ENCODE results near the gene RCC1.
A peak's percentile ranks its signal among the peaks of the same experiment; 100 is the strongest.
"Not testable (repeated sequence)": the region's sequence is repeated elsewhere in the genome, so short reads cannot be mapped to it uniquely, and the experiment has no call there.

The RCC1 gene

GRCh38 chr1:28510970-28511440, 5.2 kb downstream of the RCC1 start:
- no peak for DNase-seq (ENCODE audit: low read depth in 2 of 2, low spot score in 1 of 2)

DNA sequence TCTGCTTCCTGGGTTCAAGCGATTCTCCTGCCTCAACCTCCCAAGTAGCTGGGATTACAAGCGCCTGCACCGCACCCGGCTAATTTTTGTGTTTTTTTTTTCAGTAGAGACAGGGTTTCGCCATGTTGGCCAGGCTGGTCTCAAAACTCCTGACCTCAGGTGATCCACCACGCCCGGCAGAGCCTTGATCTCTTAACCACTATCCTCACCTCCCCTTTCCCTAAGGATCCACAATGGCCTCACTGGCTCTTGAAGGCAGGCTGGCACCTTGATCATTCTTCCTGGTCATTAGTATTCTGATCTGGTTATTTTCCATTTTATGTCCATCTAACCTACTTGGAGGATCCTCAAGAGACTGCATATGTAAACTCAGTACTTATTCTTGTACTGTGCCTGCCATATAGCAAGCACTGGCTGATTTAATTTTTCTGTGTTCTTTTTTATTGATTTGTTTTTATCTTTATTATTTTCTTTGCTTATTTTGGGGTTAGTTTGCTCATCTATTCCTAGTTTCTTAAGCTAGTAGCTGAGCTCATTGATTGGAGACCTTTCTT, 6.3 kb downstream of the RCC1 start:
- no peak for DNase-seq (ENCODE audit: low read depth in 2 of 2, low spot score in 1 of 2)

DNA sequence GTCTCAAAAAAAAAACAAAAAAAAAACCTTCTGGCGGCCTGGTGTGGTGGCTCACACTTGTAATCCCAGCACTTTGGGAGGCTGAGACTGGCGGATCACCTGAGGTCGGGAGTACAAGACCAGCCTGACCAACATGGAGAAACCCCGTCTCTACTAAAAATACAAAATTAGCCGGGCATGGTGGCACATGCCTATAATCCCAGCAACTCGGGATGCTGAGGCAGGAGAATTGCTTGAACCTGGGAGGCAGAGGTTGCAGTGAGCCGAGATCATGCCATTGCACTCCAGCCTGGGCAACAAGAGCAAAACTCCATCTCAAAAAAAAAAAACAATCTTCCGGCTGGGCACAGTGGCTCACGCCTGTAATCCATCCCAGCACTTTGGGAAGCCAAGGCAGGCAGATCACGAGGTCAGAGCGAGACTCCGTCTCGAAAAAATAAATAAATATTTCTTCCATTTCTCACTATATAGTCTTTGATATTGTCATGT, 8.6 kb downstream of the RCC1 start:
- not testable (repeated sequence) for DNase-seq (ENCODE audit: low read depth in 2 of 2, low spot score in 1 of 2)

GRCh38 chr1:28516518-28516956, 10.7 kb downstream of the RCC1 start:
- no peak for DNase-seq (ENCODE audit: low read depth in 2 of 2, low spot score in 1 of 2)

DNA sequence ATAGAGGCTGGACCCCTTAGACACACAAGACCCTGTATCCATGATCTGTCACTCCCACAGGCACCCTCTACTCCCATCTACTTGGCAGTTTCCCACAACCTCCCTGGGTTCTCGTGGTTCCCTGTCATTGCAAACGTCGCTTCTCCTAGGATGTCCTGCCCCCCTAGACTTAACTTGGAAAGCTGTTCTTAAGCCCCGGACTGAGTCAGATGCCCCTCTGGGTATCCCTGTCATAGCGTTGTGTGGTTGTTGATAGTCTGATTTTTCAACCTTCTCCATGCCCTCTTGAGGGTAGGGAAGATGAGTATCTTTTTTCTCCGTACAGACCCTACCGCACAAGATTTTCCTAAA, 11.8 kb downstream of the RCC1 start:
- DNase-seq (ENCODE audit: low read depth in 2 of 2, low spot score in 1 of 2): no peak

GRCh38 chr1:28518000-28518744, 12.3 kb downstream of the RCC1 start:
- DNase-seq (ENCODE audit: low read depth in 2 of 2, low spot score in 1 of 2): peak; percentile 70 to 78

GRCh38 chr1:28518745-28519341, 13.0 kb downstream of the RCC1 start:
- DNase-seq (ENCODE audit: low read depth in 2 of 2, low spot score in 1 of 2): no peak

DNA sequence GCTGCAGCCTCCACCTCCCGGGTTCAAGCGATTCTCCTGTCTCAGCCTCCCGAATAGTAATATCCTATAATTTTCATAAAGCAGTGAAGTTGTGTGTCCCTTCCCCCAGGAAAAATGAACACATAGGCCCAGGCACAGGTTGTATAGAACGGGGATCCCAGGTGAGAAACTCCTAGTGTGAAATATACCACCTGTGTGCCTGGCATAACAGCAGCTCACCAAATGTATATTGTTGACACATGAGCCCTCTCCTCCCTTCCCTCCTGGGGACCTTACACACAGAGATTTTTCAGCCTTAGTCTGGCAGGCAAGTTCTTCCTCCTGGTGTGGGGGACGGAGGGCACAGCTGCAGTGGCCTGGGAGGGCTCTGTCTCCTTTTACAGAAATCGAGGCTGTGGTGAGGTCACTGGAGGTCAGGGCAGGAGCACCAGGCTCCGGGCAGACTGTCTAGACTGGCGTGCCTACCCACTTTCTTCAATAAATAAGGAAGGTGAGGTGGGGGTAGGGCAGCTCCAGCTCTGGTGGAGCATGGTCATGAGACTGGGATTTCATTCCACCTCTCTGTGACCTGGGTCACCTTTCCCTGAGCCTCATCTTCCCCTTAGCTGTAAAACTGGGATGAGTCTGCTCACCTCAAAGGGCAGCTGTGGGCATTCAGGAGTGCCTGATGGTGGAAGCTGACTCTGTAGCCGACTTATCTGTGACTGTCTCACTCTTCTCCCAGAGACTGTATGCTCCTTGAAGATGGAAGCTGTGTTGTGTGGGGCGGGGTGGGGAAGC, 14.3 kb downstream of the RCC1 start:
- DNase-seq (ENCODE audit: low read depth in 2 of 2, low spot score in 1 of 2): no peak

- DNase-seq (ENCODE audit: low read depth in 2 of 2, low spot score in 1 of 2): not testable (repeated sequence)
These were observed 15.0 kb downstream of the RCC1 start for GRCh38 chr1:28520796-28521195.

GRCh38 chr1:28521502-28522164, 15.8 kb downstream of the RCC1 start:
- no peak for DNase-seq (ENCODE audit: low read depth in 2 of 2, low spot score in 1 of 2)

DNA sequence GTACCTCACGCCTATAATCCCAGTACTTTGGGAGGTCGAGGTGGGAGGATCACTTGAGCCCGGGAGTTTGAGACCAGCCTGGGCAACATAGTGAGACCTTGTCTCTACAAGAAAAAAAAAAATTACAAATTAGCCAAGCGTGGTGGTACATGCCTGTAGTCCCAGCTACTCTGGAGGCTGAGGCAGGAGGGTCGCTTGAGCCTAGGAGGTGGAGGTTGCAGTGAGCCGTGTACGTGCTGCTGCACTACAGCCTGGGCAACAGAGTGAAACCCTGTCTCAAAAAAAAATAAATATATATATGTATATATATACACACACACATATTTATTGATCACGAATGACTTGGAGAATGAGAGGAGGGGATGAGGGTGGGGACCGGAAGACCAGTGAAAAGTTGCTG, 16.7 kb downstream of the RCC1 start:
- DNase-seq (ENCODE audit: low read depth in 2 of 2, low spot score in 1 of 2): not testable (repeated sequence)

DNA sequence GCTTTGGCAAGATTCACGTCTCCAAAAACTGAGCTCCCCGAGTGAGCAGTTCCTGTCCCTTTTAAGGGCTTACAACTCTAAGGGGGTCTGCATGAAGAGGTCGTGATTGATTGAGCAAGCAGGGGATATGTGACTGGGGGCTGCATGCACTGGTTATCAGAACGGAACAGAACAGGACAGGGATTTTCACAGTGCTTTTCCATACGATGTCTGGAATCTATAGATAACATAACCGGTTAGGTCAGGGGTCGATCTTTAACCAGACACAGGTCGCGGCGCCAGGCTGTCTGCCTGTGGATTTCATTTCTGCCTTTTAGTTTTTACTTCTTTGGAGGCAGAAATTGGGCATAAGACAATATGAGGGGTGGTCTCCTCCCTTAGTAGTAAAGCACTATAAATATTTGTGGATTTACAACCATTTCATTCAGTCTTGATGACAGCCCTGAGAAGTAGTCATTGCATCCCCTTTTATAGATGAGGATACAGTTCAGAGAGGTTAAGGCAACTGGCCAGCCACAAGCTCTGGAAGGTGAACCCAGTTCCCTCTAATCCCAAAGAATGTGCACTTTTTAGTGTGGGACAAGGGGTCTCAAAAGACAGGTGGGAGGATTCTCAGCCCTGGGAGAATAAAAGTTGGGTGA, 19.3 kb downstream of the RCC1 start:
- not testable (repeated sequence) for DNase-seq (ENCODE audit: low read depth in 2 of 2, low spot score in 1 of 2)

DNA sequence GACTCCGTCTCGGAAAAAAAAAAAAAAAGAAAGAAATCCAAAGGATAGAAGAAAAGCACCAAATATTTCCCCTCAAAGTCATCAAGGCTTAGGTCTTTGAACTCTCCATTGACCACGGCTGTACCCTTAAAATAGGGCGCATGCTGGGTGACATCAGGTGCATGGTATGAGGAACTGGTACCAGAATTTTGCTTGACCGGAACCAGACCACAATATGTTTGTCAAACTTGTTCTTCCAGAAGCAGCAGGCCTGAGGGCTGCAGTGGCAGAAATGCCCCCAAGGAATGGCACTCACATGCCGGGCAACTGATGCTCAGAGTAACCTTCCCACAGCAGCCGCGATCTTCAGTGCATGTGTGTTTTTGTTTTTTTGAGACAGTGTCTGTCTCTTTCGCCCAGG, 21.0 kb downstream of the RCC1 start:
- DNase-seq (ENCODE audit: low read depth in 2 of 2, low spot score in 1 of 2): no peak

- no peak for DNase-seq (ENCODE audit: low read depth in 2 of 2, low spot score in 1 of 2)
These were observed 24.6 kb downstream of the RCC1 start for GRCh38 chr1:28530456-28530855.

DNA sequence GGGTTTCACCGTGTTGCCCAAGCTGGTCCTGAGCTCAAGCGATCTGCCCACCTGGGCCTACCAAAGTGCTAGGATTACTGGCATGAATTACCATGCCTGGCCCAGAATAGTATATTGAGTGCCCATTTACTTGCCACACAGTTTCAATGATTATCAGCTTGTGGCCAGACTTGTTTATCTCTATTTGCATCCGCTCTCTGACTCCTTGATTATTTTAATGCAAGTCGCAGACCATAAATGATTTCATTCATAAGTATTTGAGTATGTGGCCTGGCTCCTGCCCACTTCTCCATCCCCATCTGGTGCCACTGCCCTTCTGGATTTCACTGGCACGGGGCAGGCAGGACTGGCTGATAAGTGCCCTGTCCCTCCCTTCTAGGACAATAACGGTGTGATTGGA, 28.8 kb downstream of the RCC1 start:
- no peak for DNase-seq (ENCODE audit: low read depth in 2 of 2, low spot score in 1 of 2)

DNA sequence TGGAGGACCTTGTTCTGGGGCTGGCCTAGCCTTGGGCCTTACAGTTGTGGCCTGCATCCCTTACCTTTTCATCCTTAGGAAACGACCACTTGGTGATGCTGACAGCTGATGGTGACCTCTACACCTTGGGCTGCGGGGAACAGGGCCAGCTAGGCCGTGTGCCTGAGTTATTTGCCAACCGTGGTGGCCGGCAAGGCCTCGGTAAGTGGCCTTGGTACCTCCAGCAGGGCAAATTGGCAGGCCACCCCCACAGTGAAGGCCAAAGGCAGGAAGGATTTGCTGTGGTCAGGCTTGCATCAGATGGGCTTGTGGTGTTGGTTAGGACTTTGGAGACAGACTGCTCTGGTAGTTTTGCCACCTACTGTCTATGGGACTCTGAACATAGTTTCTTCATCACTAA, 29.3 kb downstream of the RCC1 start:
- DNase-seq (ENCODE audit: low read depth in 2 of 2, low spot score in 1 of 2): no peak

DNA sequence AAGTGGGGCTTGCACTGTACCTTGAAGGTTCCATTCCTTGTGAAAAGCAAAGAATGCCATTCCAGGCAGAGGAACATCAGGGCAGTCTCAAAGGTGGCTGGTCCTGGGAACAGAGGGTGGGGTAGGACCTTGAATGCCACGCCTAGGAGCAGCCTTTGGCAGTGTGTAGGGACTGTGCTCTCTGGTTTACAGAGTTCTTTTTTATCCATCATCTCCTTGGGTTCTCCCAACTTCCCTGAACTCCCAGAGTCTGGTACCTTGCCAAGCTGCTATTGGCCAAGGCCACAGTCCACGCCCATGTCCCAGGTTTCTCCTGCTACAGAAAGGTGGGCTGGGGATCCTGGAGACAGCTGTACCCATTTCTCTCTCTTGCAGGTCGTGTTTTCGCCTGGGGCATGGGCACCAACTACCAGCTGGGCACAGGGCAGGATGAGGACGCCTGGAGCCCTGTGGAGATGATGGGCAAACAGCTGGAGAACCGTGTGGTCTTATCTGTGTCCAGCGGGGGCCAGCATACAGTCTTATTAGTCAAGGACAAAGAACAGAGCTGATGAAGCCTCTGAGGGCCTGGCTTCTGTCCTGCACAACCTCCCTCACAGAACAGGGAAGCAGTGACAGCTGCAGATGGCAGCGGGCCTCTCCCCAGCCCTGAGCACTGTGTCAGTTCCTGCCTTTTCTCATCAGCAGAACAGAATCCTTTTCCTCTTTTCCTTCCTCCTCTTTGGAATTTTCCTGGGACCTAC, 31.8 kb downstream of the RCC1 start:
- no peak for DNase-seq (ENCODE audit: low read depth in 2 of 2, low spot score in 1 of 2)

- no peak for DNase-seq (ENCODE audit: low read depth in 2 of 2, low spot score in 1 of 2)
These were observed 32.4 kb downstream of the RCC1 start for GRCh38 chr1:28538286-28538685.

GRCh38 chr1:28540651-28541050, 34.8 kb downstream of the RCC1 start:
- DNase-seq (ENCODE audit: low read depth in 2 of 2, low spot score in 1 of 2): no peak

Data from stimulated activated CD8-positive, alpha-beta memory T cell treated with anti-CD3 and anti-CD28 coated beads, Interleukin-4, amount 100 ng/mL, for 4 hours (primary cell).